ENCODE measurements around the gene IL22RA1. TPM values are rescaled to one million over a fixed set of nuclear protein-coding genes. Genes with fewer than 3 reads are reported as not detected.

The IL22RA1 gene
- total RNA-seq, 1 experiment from 2014 or later, result 0.13 TPM

DNA sequence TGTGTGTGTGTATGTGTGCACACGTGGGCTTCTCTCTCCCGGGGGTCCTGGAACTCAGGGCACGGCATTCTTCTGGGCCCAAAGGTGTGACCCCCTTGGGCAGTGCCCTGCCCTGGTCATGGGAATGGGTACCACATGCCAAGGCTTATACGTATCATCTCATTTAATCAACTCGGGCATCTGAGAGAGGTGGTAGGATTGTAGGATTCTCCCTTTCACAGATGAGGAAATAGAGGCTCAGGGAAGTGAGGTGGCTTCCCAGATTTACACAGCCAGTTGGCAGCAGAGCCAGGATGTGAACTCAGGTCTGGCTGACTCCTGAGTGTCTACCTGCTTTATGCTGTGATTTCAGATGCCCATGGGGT, 46.2 kb downstream of the IL22RA1 start:
- Histone ChIP-seq H3K4me2 (ENCODE audit: insufficient read depth, insufficient read length, low read length) (no peak overlapping the region), H3K56ac (ENCODE audit: insufficient read length, low read depth, low read length) (no peak overlapping the region), H2AK5ac (ENCODE audit: insufficient read length, low read length) (no peak overlapping the region), H4K91ac (ENCODE audit: insufficient read length, low read depth, low read length) (no peak overlapping the region), H3K79me1 (ENCODE audit: insufficient read depth, low read depth, low read length, poor library complexity, severe bottlenecking) (no peaks in the 10 kb centered on the region), H2BK15ac (ENCODE audit: low read depth, low read length) (no peak overlapping the region), H3K4me1 (ENCODE audit: insufficient read depth, low read length) (no peaks in the 10 kb centered on the region), H3K23ac (ENCODE audit: insufficient read length, low read depth, low read length) (no peak overlapping the region), H2AFZ (ENCODE audit: low read length) (no peak overlapping the region), H4K5ac (ENCODE audit: insufficient read length, low read depth, low read length) (no peak overlapping the region), H3K9me3 (ENCODE audit: control insufficient read depth, low read depth, low read length) (no peaks in the 10 kb centered on the region), H3K79me2 (ENCODE audit: insufficient read depth, low read length) (no peaks in the 10 kb centered on the region), H2BK12ac (ENCODE audit: insufficient read length, low read depth, low read length) (no peak overlapping the region), H2BK120ac (ENCODE audit: low read depth, low read length, poor library complexity, severe bottlenecking) (no peak overlapping the region), H3T11ph (ENCODE audit: low read length) (no peak overlapping the region), H3K23me2 (ENCODE audit: insufficient read length, low read depth, low read length, poor library complexity, severe bottlenecking) (no peaks in the 10 kb centered on the region), H4K20me1 (ENCODE audit: control insufficient read depth, insufficient read depth, insufficient read length) (no peaks in the 10 kb centered on the region), H3K9ac (ENCODE audit: extremely low read depth, insufficient read length, low read length) (no peak overlapping the region), H3K27me3 (ENCODE audit: insufficient read depth, low read length) (no peaks in the 10 kb centered on the region), H2BK20ac (ENCODE audit: low read depth, low read length, poor library complexity, severe bottlenecking) (no peak overlapping the region), H3K14ac (ENCODE audit: insufficient read depth, low read length) (no peak overlapping the region), H4K8ac (replicated peaks; ENCODE audit: insufficient read length, low read depth, low read length) (no peak overlapping the region), H2BK5ac (ENCODE audit: insufficient read length, low read length) (no peak overlapping the region), H3K27ac (ENCODE audit: insufficient read length, low read depth, low read length) (no peak overlapping the region), H3K18ac (ENCODE audit: insufficient read length, low read depth, low read length) (no peak overlapping the region), H3K4ac (ENCODE audit: low read depth, low read length) (no peak overlapping the region)
- Mint-ChIP-seq H3K36me3 (ENCODE audit: insufficient read depth in 1 of 3, low read depth in 3 of 3) (no peaks in the 10 kb centered on the region), H3K4me1 (peaks cover 14 to 32% of the 10 kb centered on the region in 2 experiments), H3K27ac (no peak overlapping the region), H3K27me3 (ENCODE audit: low read depth) (no peaks in the 10 kb centered on the region; the same call in 1 of the 2 replicates), H3K9me3 (no peaks in the 10 kb centered on the region), H3K4me3 (no peak overlapping the region)
- TF ChIP-seq, protein P1, sequence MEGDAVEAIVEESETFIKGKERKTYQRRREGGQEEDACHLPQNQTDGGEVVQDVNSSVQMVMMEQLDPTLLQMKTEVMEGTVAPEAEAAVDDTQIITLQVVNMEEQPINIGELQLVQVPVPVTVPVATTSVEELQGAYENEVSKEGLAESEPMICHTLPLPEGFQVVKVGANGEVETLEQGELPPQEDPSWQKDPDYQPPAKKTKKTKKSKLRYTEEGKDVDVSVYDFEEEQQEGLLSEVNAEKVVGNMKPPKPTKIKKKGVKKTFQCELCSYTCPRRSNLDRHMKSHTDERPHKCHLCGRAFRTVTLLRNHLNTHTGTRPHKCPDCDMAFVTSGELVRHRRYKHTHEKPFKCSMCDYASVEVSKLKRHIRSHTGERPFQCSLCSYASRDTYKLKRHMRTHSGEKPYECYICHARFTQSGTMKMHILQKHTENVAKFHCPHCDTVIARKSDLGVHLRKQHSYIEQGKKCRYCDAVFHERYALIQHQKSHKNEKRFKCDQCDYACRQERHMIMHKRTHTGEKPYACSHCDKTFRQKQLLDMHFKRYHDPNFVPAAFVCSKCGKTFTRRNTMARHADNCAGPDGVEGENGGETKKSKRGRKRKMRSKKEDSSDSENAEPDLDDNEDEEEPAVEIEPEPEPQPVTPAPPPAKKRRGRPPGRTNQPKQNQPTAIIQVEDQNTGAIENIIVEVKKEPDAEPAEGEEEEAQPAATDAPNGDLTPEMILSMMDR (conservative IDR thresholded peaks at IDR 0.05), result no peak
- WGBS (ENCODE audit: extremely low coverage, insufficient read length, low lambda C conversion rate), result no CpG with 5 or more reads among the region's 5 CpGs
- no peak for DNase-seq

All from H9 (cell line).